ENCODE data around the gene FAM168A. TPM values are rescaled to one million over a fixed set of nuclear protein-coding genes. Genes with fewer than 3 reads are reported as not detected.

FAM168A gene
- total RNA-seq, 1 donor from 2014 or later = 19.3 TPM

- Histone ChIP-seq H3K9ac (no peak overlapping the region), H3K4me1 (peaks cover under 1% of the 10 kb centered on the region), H3K36me3 (no peaks in the 10 kb centered on the region), H2AFZ (replicated peaks) (no peak overlapping the region), H3K27me3 (no peaks in the 10 kb centered on the region), H3K4me3 (no peak overlapping the region), H3K4me2 (no peak overlapping the region), H4K20me1 (ENCODE audit: low read depth) (peaks cover 3% of the 10 kb centered on the region), H3K9me3 (ENCODE audit: low read depth) (no peaks in the 10 kb centered on the region), H3K79me2 (ENCODE audit: low read depth) (peaks cover 41% of the 10 kb centered on the region), H3F3A (ENCODE audit: low read depth) (peaks cover 5% of the 10 kb centered on the region), H3K27ac (no peak overlapping the region)
- TF ChIP-seq CTCF (IDR thresholded peaks at IDR 0.05) (no peak), EZH2phosphoT487 (IDR thresholded peaks at IDR 0.05) (no peak), EZH2 (IDR thresholded peaks at IDR 0.05) (no peak)
- DNase-seq (ENCODE audit: low spot score) = no peak
- H3K9me3 Mint-ChIP-seq = no peaks in the 10 kb centered on the region
- peaks cover 4% of the 10 kb centered on the region for H3K36me3 Mint-ChIP-seq
- no peaks in the 10 kb centered on the region for H3K4me1 Mint-ChIP-seq
- no peak overlapping the region for H3K4me3 Mint-ChIP-seq
- H3K27me3 Mint-ChIP-seq (ENCODE audit: insufficient read depth, low read depth) = peaks cover 3% of the 10 kb centered on the region
- no peak overlapping the region for H3K27ac Mint-ChIP-seq
These were observed 81.8 kb downstream of the FAM168A start for GRCh38 chr11:73516080-73516479.

GRCh38 chr11:73513707-73514106 lies 84.2 kb downstream of the FAM168A start:
- H3K36me3 Mint-ChIP-seq = peaks cover 7% of the 10 kb centered on the region
- Histone ChIP-seq H3K9ac (no peak overlapping the region), H3K79me2 (ENCODE audit: low read depth) (peaks cover 31% of the 10 kb centered on the region), H3K4me3 (no peak overlapping the region), H3K36me3 (no peaks in the 10 kb centered on the region), H3K9me3 (ENCODE audit: low read depth) (no peaks in the 10 kb centered on the region), H3K27me3 (no peaks in the 10 kb centered on the region), H3K27ac (no peak overlapping the region), H4K20me1 (ENCODE audit: low read depth) (peaks cover 3% of the 10 kb centered on the region), H3K4me2 (no peak overlapping the region), H2AFZ (replicated peaks) (no peak overlapping the region), H3K4me1 (no peaks in the 10 kb centered on the region), H3F3A (ENCODE audit: low read depth) (peaks cover 4% of the 10 kb centered on the region)
- TF ChIP-seq CTCF (IDR thresholded peaks at IDR 0.05) = no peak
- no peak for TF ChIP-seq EZH2phosphoT487 (IDR thresholded peaks at IDR 0.05)
- TF ChIP-seq EZH2 (IDR thresholded peaks at IDR 0.05) = no peak
- H3K4me1 Mint-ChIP-seq = no peaks in the 10 kb centered on the region
- peaks cover 3% of the 10 kb centered on the region for H3K9me3 Mint-ChIP-seq
- H3K27me3 Mint-ChIP-seq (ENCODE audit: insufficient read depth, low read depth) = peaks cover 2% of the 10 kb centered on the region
- H3K4me3 Mint-ChIP-seq = no peak overlapping the region
- no peak overlapping the region for H3K27ac Mint-ChIP-seq
- no peak for DNase-seq (ENCODE audit: low spot score)

- Histone ChIP-seq H3K27ac (no peak overlapping the region), H3K4me2 (no peak overlapping the region), H3K36me3 (no peaks in the 10 kb centered on the region), H3K79me2 (ENCODE audit: low read depth) (peaks cover 34% of the 10 kb centered on the region), H2AFZ (replicated peaks) (no peak overlapping the region), H3K4me1 (no peaks in the 10 kb centered on the region), H3F3A (ENCODE audit: low read depth) (no peaks in the 10 kb centered on the region), H3K4me3 (no peak overlapping the region), H3K27me3 (no peaks in the 10 kb centered on the region), H4K20me1 (ENCODE audit: low read depth) (no peaks in the 10 kb centered on the region), H3K9me3 (ENCODE audit: low read depth) (no peaks in the 10 kb centered on the region), H3K9ac (no peak overlapping the region)
- DNase-seq (ENCODE audit: low spot score) = no peak
- H3K27me3 Mint-ChIP-seq (ENCODE audit: insufficient read depth, low read depth) = no peaks in the 10 kb centered on the region
- no peak overlapping the region for H3K27ac Mint-ChIP-seq
- H3K36me3 Mint-ChIP-seq = peaks cover 7% of the 10 kb centered on the region
- TF ChIP-seq EZH2phosphoT487 (IDR thresholded peaks at IDR 0.05) = no peak
- TF ChIP-seq CTCF (IDR thresholded peaks at IDR 0.05) = no peak
- TF ChIP-seq EZH2 (IDR thresholded peaks at IDR 0.05) = no peak
- H3K4me3 Mint-ChIP-seq = no peak overlapping the region
- H3K4me1 Mint-ChIP-seq = no peaks in the 10 kb centered on the region
- H3K9me3 Mint-ChIP-seq = peaks cover 3% of the 10 kb centered on the region
These were observed 87.0 kb downstream of the FAM168A start for GRCh38 chr11:73510877-73511276.
